Liver (tissue), 3 donors: ENCODE data around the gene KLF5.

Experiments
- EGR1 ChIP-seq, 2 donors: IDR thresholded peaks; 2 replicates each; pipeline ENCODE4 v1.6.1; 2016 to 2018; ENCODE audit warnings: antibody characterized with exemption in 2 of 2, low read depth in 2 of 2
- FOXA1 ChIP-seq: IDR thresholded peaks from 2 replicates; pipeline ENCODE4 v1.6.1; 2016; ENCODE audit warnings: antibody characterized with exemption
- GABPA ChIP-seq, 2 donors: IDR thresholded peaks in 1 of 2; conservative IDR thresholded peaks in 1 of 2; 2 replicates each; pipeline ENCODE4 v1.6.1; 2016; ENCODE audit warnings: antibody characterized with exemption in 2 of 2, mild to moderate bottlenecking in 1 of 2, moderate library complexity in 1 of 2
- HNF4G ChIP-seq: IDR thresholded peaks from 2 replicates; pipeline ENCODE4 v1.6.1; 2016; ENCODE audit warnings: antibody characterized with exemption
- JUND ChIP-seq, 2 donors: IDR thresholded peaks; 2 replicates each; pipeline ENCODE4 v1.6.1; 2016; ENCODE audit warnings: antibody characterized with exemption in 2 of 2
- NR2F2 ChIP-seq: IDR thresholded peaks from 2 replicates; pipeline ENCODE4 v1.6.1; 2016; ENCODE audit warnings: antibody characterized with exemption
- RAD21 ChIP-seq, 2 donors: IDR thresholded peaks; 2 replicates each; pipeline ENCODE4 v1.6.1; 2016; ENCODE audit warnings: antibody characterized with exemption in 2 of 2, mild to moderate bottlenecking in 2 of 2
- SP1 ChIP-seq: IDR thresholded peaks from 2 replicates; pipeline ENCODE4 v1.6.1; 2018; ENCODE audit warnings: antibody characterized with exemption, mild to moderate bottlenecking
- TAF1 ChIP-seq: conservative IDR thresholded peaks from 2 replicates; pipeline ENCODE4 v1.6.1; 2016; ENCODE audit warnings: antibody characterized with exemption, mild to moderate bottlenecking
- TF ChIP-seq, protein P1 (sequence below): fragments of 150-350 bp; IDR thresholded peaks from 2 replicates; pipeline ENCODE4 v1.5.1; 2017; ENCODE audit warnings: improper control_type of control experiment, low read depth, low read length; ENCODE audit not compliant: missing input control
- TF ChIP-seq, protein P2 (sequence below): IDR thresholded peaks from 2 replicates; pipeline ENCODE4 v1.6.1; 2016; ENCODE audit warnings: antibody characterized with exemption
- TF ChIP-seq, protein P3 (sequence below): IDR thresholded peaks from 2 replicates; pipeline ENCODE4 v1.6.1; 2016; ENCODE audit warnings: antibody characterized with exemption, mild to moderate bottlenecking
- TF ChIP-seq, protein P4 (sequence below): IDR thresholded peaks from 2 replicates; pipeline ENCODE4 v1.6.1; 2016; ENCODE audit warnings: antibody characterized with exemption
- TF ChIP-seq, protein P5 (sequence below): IDR thresholded peaks from 2 replicates; pipeline ENCODE4 v1.6.1; 2016; ENCODE audit warnings: antibody characterized with exemption
- donor health status: healthy.
- donor health status: healthy.

DNA sequence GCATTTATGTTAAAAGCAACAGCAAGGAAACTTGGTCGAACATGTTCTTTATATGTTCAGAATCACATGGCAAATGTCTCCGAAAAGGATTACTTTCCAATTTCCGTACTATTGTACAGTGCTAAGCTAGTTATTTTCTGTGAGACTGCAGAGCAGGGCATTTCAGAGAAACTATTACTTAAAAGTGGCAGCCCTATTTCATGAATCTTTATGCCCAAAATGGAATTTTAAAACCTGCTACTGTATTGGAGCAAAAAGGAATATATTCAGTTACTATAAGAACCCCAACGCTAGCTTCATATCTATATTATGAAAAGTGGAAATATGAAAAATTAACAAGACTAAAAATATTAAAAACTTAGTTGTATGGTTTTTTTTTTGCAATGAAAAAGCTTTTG lies 2.2 kb upstream of the KLF5 start:
- TF ChIP-seq, protein P1, sequence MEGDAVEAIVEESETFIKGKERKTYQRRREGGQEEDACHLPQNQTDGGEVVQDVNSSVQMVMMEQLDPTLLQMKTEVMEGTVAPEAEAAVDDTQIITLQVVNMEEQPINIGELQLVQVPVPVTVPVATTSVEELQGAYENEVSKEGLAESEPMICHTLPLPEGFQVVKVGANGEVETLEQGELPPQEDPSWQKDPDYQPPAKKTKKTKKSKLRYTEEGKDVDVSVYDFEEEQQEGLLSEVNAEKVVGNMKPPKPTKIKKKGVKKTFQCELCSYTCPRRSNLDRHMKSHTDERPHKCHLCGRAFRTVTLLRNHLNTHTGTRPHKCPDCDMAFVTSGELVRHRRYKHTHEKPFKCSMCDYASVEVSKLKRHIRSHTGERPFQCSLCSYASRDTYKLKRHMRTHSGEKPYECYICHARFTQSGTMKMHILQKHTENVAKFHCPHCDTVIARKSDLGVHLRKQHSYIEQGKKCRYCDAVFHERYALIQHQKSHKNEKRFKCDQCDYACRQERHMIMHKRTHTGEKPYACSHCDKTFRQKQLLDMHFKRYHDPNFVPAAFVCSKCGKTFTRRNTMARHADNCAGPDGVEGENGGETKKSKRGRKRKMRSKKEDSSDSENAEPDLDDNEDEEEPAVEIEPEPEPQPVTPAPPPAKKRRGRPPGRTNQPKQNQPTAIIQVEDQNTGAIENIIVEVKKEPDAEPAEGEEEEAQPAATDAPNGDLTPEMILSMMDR, result no peak
- TF ChIP-seq EGR1 (IDR thresholded peaks at IDR 0.05; ENCODE audit: low read depth in 2 of 2), result no peak
- no peak for TF ChIP-seq RAD21 (IDR thresholded peaks at IDR 0.05)
- no peak for TF ChIP-seq SP1
- TF ChIP-seq, protein P2, sequence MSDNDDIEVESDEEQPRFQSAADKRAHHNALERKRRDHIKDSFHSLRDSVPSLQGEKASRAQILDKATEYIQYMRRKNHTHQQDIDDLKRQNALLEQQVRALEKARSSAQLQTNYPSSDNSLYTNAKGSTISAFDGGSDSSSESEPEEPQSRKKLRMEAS, result no peak
- no peak for TF ChIP-seq GABPA (IDR thresholded peaks at IDR 0.05 in 1 of 2, conservative IDR thresholded peaks at IDR 0.05 in 1 of 2)
- no peak for TF ChIP-seq TAF1
- TF ChIP-seq FOXA1, result no peak
- TF ChIP-seq, protein P3, sequence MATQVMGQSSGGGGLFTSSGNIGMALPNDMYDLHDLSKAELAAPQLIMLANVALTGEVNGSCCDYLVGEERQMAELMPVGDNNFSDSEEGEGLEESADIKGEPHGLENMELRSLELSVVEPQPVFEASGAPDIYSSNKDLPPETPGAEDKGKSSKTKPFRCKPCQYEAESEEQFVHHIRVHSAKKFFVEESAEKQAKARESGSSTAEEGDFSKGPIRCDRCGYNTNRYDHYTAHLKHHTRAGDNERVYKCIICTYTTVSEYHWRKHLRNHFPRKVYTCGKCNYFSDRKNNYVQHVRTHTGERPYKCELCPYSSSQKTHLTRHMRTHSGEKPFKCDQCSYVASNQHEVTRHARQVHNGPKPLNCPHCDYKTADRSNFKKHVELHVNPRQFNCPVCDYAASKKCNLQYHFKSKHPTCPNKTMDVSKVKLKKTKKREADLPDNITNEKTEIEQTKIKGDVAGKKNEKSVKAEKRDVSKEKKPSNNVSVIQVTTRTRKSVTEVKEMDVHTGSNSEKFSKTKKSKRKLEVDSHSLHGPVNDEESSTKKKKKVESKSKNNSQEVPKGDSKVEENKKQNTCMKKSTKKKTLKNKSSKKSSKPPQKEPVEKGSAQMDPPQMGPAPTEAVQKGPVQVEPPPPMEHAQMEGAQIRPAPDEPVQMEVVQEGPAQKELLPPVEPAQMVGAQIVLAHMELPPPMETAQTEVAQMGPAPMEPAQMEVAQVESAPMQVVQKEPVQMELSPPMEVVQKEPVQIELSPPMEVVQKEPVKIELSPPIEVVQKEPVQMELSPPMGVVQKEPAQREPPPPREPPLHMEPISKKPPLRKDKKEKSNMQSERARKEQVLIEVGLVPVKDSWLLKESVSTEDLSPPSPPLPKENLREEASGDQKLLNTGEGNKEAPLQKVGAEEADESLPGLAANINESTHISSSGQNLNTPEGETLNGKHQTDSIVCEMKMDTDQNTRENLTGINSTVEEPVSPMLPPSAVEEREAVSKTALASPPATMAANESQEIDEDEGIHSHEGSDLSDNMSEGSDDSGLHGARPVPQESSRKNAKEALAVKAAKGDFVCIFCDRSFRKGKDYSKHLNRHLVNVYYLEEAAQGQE, result no peak
- TF ChIP-seq NR2F2, result no peak
- TF ChIP-seq, protein P4, sequence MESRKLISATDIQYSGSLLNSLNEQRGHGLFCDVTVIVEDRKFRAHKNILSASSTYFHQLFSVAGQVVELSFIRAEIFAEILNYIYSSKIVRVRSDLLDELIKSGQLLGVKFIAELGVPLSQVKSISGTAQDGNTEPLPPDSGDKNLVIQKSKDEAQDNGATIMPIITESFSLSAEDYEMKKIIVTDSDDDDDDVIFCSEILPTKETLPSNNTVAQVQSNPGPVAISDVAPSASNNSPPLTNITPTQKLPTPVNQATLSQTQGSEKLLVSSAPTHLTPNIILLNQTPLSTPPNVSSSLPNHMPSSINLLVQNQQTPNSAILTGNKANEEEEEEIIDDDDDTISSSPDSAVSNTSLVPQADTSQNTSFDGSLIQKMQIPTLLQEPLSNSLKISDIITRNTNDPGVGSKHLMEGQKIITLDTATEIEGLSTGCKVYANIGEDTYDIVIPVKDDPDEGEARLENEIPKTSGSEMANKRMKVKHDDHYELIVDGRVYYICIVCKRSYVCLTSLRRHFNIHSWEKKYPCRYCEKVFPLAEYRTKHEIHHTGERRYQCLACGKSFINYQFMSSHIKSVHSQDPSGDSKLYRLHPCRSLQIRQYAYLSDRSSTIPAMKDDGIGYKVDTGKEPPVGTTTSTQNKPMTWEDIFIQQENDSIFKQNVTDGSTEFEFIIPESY, result no peak
- TF ChIP-seq HNF4G, result no peak
- TF ChIP-seq JUND (IDR thresholded peaks at IDR 0.05), result no peak
- TF ChIP-seq, protein P5, sequence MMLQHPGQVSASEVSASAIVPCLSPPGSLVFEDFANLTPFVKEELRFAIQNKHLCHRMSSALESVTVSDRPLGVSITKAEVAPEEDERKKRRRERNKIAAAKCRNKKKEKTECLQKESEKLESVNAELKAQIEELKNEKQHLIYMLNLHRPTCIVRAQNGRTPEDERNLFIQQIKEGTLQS, result no peak
